ENCODE data around the gene ZBTB20.

- TF ChIP-seq POLR2AphosphoS5 (IDR thresholded peaks at IDR 0.05) = no peak
- TF ChIP-seq CTCF (IDR thresholded peaks at IDR 0.05 in 8 of 11, conservative IDR thresholded peaks at IDR 0.05 in 3 of 11) = no peak
Measured at GRCh38 chr3:114402838-114403237, 744.2 kb downstream of the ZBTB20 start.

All from spleen (tissue), 7 donors.